K562 (cell line): ENCODE results near the gene B4GALNT4. TPM values are rescaled to one million over a fixed set of nuclear protein-coding genes. Genes with fewer than 3 reads are reported as not detected.
A peak's percentile ranks its signal among the peaks of the same experiment; 100 is the strongest.

Source experiments
- CBFA2T3 ChIP-seq: fragments of 450-650 bp; IDR thresholded peaks from 2 replicates; pipeline ENCODE4 v1.6.1; 2017
- EZH2 ChIP-seq: IDR thresholded peaks from 2 replicates; pipeline ENCODE4 v1.6.1; 2012; ENCODE audit warnings: low read depth, mild to moderate bottlenecking, inconsistent platforms, low read length, borderline replicate concordance
- HNRNPLL ChIP-seq: fragments of 200-400 bp; formaldehyde crosslinking; IDR thresholded peaks from 2 replicates; pipeline ENCODE4 v1.6.1; 2017; ENCODE audit warnings: low read length, low read depth, mild to moderate bottlenecking; ENCODE audit not compliant: poor library complexity, severe bottlenecking
- LEF1 ChIP-seq: fragments of 450-650 bp; IDR thresholded peaks from 2 replicates; pipeline ENCODE4 v1.6.1; 2016; ENCODE audit warnings: mild to moderate bottlenecking
- SRSF9 ChIP-seq: fragments of 200-400 bp; formaldehyde crosslinking; IDR thresholded peaks from 2 replicates; pipeline ENCODE4 v1.6.1; 2017; ENCODE audit warnings: low read depth, low read length, borderline replicate concordance
- TAF1 ChIP-seq: IDR thresholded peaks from 2 replicates; pipeline ENCODE4 v1.6.1; 2011; ENCODE audit warnings: mild to moderate bottlenecking, low read length, moderate library complexity; ENCODE audit not compliant: insufficient read depth, control insufficient read depth, severe bottlenecking; ENCODE audit errors: extremely low read depth
- polyA plus RNA-seq, 8 experiments: library from polyadenylated mRNA; depleted of rRNA in 4 of 8; stranded (reverse) in 5 of 8; unstranded in 3 of 8; fragments of >200 nt; fragmentation: Nextera tagmentation in 2 of 8; fragmentation: Illumina TruSeq in 1 of 8; extraction: Ambion mirVana in 2 of 8; extraction: Trizol in 1 of 8; gene quantifications; 2 replicates each; pipeline versions ENCODE4 v1.2.1 to v1.2.3, GENCODE V29; 2011 to 2014; ENCODE audit warnings: inconsistent platforms in 1 of 8, missing spikeins in 1 of 8
- total RNA-seq, 7 experiments: library from RNA; depleted of rRNA in 6 of 7; stranded (reverse); fragments of >200 nt in 6 of 7; fragmentation: Illumina TruSeq in 2 of 7; extraction: Trizol in 2 of 7; gene quantifications; 2 replicates each; pipeline versions ENCODE4 v1.2.1 to v1.2.3, GENCODE V29; 2011 to 2021; ENCODE audit warnings: low replicate concordance in 1 of 7
- TF ChIP-seq, protein P1 (sequence below): fragments of 450-650 bp; IDR thresholded peaks from 2 replicates; pipeline ENCODE4 v1.6.1; 2016; ENCODE audit warnings: antibody characterized with exemption
- TF ChIP-seq, protein P2 (sequence below), 3 experiments: fragments of 200-800 bp in 1 of 3; fragments of 250-450 bp in 1 of 3; fragments of 450-650 bp in 1 of 3; sonication (Bioruptor Pico) in 1 of 3; sonication (Bioruptor generic) in 1 of 3; formaldehyde crosslinking in 1 of 3; IDR thresholded peaks; 2 replicates each; pipeline versions ENCODE4 v1.6.1 to v1.8.0; 2016 to 2022; ENCODE audit warnings: mild to moderate bottlenecking in 2 of 3, missing genetic modification characterization in 2 of 3, missing compliant biosample characterization in 1 of 3, moderate library complexity in 1 of 3
- TF ChIP-seq, protein P3 (sequence below): sonication (generic); formaldehyde crosslinking; IDR thresholded peaks from 2 replicates; pipeline ENCODE4 v1.8.0; 2022; ENCODE audit warnings: mild to moderate bottlenecking, missing genetic modification reagents
- TF ChIP-seq, protein P4 (sequence below): fragments of 250-450 bp; sonication (Bioruptor Pico); IDR thresholded peaks from 2 replicates; pipeline ENCODE4 v1.5.0; 2021; ENCODE audit warnings: mild to moderate bottlenecking, borderline replicate concordance
- TF ChIP-seq, protein P5 (sequence below): fragments of 450-650 bp; IDR thresholded peaks from 2 replicates; pipeline ENCODE4 v1.6.1; 2018; ENCODE audit not compliant: partially characterized antibody

Gene B4GALNT4
- total and polyA plus RNA-seq, 9 of the 15 experiments (the other 6 are each of a cell fraction or from before 2014, with no cell fraction given): 0.20 to 37.1 (median 10.8) TPM; not detected in 1

DNA sequence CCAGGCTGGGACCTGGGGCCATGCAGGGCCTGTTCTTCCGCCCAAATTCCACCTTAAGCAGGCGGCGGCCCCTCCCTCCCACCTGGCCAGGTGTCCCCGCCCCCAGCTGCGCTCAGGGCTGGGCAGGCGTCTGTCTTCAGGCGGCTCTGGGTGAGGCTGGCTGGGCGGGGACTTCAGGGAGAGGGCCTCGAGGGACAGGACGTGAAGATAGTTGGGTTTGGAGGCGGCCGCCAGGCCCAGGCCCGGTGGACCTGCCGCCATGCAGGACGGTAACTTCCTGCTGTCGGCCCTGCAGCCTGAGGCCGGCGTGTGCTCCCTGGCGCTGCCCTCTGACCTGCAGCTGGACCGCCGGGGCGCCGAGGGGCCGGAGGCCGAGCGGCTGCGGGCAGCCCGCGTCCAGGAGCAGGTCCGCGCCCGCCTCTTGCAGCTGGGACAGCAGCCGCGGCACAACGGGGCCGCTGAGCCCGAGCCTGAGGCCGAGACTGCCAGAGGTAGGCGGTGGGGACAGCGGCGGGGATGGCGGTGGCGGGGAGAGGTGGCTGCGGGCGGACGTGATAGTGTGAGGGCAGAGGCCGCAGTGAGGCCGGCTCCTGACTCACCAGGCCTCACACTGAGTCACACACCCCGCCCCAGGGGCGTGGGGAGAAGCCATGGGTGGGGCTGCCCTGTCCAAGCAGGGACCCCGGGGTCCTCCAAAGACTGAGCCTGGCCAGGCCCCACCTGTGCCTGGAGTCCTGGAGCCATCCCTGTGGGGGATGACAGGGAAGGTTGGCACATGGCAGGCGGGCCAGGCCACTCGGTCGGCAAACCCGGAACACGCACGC, 24.9 kb downstream of the B4GALNT4 start, which contains the start of gene PKP3 (continued):
- TF ChIP-seq, protein P1, sequence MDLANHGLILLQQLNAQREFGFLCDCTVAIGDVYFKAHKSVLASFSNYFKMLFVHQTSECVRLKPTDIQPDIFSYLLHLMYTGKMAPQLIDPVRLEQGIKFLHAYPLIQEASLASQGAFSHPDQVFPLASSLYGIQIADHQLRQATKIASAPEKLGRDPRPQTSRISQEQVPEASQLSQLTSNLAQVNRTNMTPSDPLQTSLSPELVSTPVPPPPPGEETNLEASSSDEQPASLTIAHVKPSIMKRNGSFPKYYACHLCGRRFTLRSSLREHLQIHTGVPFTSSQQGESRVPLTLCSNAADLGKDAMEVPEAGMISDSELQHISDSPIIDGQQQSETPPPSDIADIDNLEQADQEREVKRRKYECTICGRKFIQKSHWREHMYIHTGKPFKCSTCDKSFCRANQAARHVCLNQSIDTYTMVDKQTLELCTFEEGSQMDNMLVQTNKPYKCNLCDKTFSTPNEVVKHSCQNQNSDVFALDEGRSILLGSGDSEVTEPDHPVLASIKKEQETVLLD: peak; percentile 67; the same call in 1 of the 2 replicates
- peak; percentile 53 for TF ChIP-seq TAF1
- TF ChIP-seq, protein P2, sequence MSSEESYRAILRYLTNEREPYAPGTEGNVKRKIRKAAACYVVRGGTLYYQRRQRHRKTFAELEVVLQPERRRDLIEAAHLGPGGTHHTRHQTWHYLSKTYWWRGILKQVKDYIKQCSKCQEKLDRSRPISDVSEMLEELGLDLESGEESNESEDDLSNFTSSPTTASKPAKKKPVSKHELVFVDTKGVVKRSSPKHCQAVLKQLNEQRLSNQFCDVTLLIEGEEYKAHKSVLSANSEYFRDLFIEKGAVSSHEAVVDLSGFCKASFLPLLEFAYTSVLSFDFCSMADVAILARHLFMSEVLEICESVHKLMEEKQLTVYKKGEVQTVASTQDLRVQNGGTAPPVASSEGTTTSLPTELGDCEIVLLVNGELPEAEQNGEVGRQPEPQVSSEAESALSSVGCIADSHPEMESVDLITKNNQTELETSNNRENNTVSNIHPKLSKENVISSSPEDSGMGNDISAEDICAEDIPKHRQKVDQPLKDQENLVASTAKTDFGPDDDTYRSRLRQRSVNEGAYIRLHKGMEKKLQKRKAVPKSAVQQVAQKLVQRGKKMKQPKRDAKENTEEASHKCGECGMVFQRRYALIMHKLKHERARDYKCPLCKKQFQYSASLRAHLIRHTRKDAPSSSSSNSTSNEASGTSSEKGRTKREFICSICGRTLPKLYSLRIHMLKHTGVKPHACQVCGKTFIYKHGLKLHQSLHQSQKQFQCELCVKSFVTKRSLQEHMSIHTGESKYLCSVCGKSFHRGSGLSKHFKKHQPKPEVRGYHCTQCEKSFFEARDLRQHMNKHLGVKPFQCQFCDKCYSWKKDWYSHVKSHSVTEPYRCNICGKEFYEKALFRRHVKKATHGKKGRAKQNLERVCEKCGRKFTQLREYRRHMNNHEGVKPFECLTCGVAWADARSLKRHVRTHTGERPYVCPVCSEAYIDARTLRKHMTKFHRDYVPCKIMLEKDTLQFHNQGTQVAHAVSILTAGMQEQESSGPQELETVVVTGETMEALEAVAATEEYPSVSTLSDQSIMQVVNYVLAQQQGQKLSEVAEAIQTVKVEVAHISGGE (CRISPR knock-in tag; IDR thresholded peaks at IDR 0.05): peak in 1 of 3 experiments; percentile 90; a peak in 2 of 6 replicates
- TF ChIP-seq, protein P3, sequence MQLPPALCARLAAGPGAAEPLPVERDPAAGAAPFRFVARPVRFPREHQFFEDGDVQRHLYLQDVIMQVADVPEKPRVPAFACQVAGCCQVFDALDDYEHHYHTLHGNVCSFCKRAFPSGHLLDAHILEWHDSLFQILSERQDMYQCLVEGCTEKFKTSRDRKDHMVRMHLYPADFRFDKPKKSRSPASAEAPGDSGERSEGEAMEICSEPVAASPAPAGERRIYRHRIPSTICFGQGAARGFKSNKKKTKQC (CRISPR knock-in tag): no peak
- no peak for TF ChIP-seq LEF1
- no peak for TF ChIP-seq HNRNPLL
- TF ChIP-seq, protein P4, sequence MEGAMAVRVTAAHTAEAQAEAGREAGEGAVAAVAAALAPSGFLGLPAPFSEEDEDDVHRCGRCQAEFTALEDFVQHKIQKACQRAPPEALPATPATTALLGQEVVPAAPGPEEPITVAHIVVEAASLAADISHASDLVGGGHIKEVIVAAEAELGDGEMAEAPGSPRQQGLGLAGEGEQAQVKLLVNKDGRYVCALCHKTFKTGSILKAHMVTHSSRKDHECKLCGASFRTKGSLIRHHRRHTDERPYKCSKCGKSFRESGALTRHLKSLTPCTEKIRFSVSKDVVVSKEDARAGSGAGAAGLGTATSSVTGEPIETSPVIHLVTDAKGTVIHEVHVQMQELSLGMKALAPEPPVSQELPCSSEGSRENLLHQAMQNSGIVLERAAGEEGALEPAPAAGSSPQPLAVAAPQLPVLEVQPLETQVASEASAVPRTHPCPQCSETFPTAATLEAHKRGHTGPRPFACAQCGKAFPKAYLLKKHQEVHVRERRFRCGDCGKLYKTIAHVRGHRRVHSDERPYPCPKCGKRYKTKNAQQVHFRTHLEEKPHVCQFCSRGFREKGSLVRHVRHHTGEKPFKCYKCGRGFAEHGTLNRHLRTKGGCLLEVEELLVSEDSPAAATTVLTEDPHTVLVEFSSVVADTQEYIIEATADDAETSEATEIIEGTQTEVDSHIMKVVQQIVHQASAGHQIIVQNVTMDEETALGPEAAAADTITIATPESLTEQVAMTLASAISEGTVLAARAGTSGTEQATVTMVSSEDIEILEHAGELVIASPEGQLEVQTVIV (CRISPR knock-in tag): no peak
- no peak for TF ChIP-seq EZH2
- TF ChIP-seq CBFA2T3: 0 out of 2 replicates have a peak, but pooled peaks have one; percentile 5
- no peak for TF ChIP-seq SRSF9
- TF ChIP-seq, protein P5, sequence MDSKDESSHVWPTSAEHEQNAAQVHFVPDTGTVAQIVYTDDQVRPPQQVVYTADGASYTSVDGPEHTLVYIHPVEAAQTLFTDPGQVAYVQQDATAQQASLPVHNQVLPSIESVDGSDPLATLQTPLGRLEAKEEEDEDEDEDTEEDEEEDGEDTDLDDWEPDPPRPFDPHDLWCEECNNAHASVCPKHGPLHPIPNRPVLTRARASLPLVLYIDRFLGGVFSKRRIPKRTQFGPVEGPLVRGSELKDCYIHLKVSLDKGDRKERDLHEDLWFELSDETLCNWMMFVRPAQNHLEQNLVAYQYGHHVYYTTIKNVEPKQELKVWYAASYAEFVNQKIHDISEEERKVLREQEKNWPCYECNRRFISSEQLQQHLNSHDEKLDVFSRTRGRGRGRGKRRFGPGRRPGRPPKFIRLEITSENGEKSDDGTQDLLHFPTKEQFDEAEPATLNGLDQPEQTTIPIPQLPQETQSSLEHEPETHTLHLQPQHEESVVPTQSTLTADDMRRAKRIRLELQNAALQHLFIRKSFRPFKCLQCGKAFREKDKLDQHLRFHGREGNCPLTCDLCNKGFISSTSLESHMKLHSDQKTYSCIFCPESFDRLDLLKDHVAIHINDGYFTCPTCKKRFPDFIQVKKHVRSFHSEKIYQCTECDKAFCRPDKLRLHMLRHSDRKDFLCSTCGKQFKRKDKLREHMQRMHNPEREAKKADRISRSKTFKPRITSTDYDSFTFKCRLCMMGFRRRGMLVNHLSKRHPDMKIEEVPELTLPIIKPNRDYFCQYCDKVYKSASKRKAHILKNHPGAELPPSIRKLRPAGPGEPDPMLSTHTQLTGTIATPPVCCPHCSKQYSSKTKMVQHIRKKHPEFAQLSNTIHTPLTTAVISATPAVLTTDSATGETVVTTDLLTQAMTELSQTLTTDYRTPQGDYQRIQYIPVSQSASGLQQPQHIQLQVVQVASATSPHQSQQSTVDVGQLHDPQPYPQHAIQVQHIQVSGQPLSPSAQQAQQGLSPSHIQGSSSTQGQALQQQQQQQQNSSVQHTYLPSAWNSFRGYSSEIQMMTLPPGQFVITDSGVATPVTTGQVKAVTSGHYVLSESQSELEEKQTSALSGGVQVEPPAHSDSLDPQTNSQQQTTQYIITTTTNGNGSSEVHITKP: no peak
